H9 (cell line): ENCODE data around the gene CDK14. TPM values are rescaled to one million over a fixed set of nuclear protein-coding genes. Genes with fewer than 3 reads are reported as not detected.

Experiments
- DNase-seq: peaks from one replicate; pipeline ENCODE4 v3.0.0-alpha.2; 2017
- H2AFZ ChIP-seq: one replicate; pipeline ENCODE4 v1.6.1; 2013; ENCODE audit warnings: mild to moderate bottlenecking, low read length, control low read depth, moderate library complexity
- H2AK5ac ChIP-seq: 2 replicates; pipeline ENCODE4 v1.6.1; 2013; ENCODE audit warnings: low read length, control low read depth, mixed read lengths; ENCODE audit not compliant: insufficient read length
- H2BK120ac ChIP-seq: one replicate; pipeline ENCODE4 v1.6.1; 2013; ENCODE audit warnings: low read depth, mild to moderate bottlenecking, low read length, control low read depth, inconsistent platforms; ENCODE audit not compliant: poor library complexity, severe bottlenecking
- H2BK12ac ChIP-seq: 2 replicates; pipeline ENCODE4 v1.6.1; 2013; ENCODE audit warnings: low read length, control low read depth, mixed read lengths, low read depth; ENCODE audit not compliant: insufficient read length
- H2BK15ac ChIP-seq: 2 replicates; pipeline ENCODE4 v1.6.1; 2013; ENCODE audit warnings: low read depth, low read length, control low read depth
- H2BK20ac ChIP-seq: one replicate; pipeline ENCODE4 v1.6.1; 2013; ENCODE audit warnings: low read depth, mild to moderate bottlenecking, low read length, control low read depth, inconsistent platforms; ENCODE audit not compliant: poor library complexity, severe bottlenecking
- H2BK5ac ChIP-seq: 2 replicates; pipeline ENCODE4 v1.6.1; 2013; ENCODE audit warnings: low read length, control low read depth, mixed read lengths; ENCODE audit not compliant: insufficient read length
- H3K14ac ChIP-seq: 2 replicates; pipeline ENCODE4 v1.6.1; 2013; ENCODE audit warnings: low read length, control low read depth; ENCODE audit not compliant: insufficient read depth
- H3K18ac ChIP-seq: 2 replicates; pipeline ENCODE4 v1.6.1; 2013; ENCODE audit warnings: low read depth, mild to moderate bottlenecking, mixed read lengths, low read length, control low read depth; ENCODE audit not compliant: insufficient read length
- H3K23ac ChIP-seq: 2 replicates; pipeline ENCODE4 v1.6.1; 2013; ENCODE audit warnings: low read length, control low read depth, mixed read lengths, low read depth; ENCODE audit not compliant: insufficient read length
- H3K23me2 ChIP-seq: 2 replicates; pipeline ENCODE4 v1.6.1; 2013; ENCODE audit warnings: low read depth, mild to moderate bottlenecking, mixed read lengths, low read length, control low read depth; ENCODE audit not compliant: insufficient read length, poor library complexity, severe bottlenecking
- H3K27ac ChIP-seq: 2 replicates; pipeline ENCODE4 v1.5.1; 2013; ENCODE audit warnings: low read length, control low read depth, mixed read lengths, low read depth; ENCODE audit not compliant: insufficient read length
- H3K27me3 ChIP-seq: 2 replicates; pipeline ENCODE4 v1.6.1; 2013; ENCODE audit warnings: low read length, control low read depth, inconsistent platforms; ENCODE audit not compliant: insufficient read depth
- H3K4ac ChIP-seq: 2 replicates; pipeline ENCODE4 v1.6.1; 2013; ENCODE audit warnings: low read depth, mild to moderate bottlenecking, control low read depth, inconsistent platforms, low read length, moderate library complexity
- H3K4me1 ChIP-seq: 2 replicates; pipeline ENCODE4 v1.6.1; 2013; ENCODE audit warnings: low read length, control low read depth, inconsistent platforms; ENCODE audit not compliant: insufficient read depth
- H3K4me2 ChIP-seq: 2 replicates; pipeline ENCODE4 v1.6.1; 2013; ENCODE audit warnings: low read length, control low read depth, mixed read lengths; ENCODE audit not compliant: insufficient read length, insufficient read depth
- H3K56ac ChIP-seq: 2 replicates; pipeline ENCODE4 v1.6.1; 2013; ENCODE audit warnings: low read depth, mild to moderate bottlenecking, mixed read lengths, low read length, control low read depth; ENCODE audit not compliant: insufficient read length
- H3K79me1 ChIP-seq: 2 replicates; pipeline ENCODE4 v1.6.1; 2013; ENCODE audit warnings: low read depth, mild to moderate bottlenecking, moderate library complexity, low read length, control low read depth, inconsistent platforms; ENCODE audit not compliant: insufficient read depth, poor library complexity, severe bottlenecking
- H3K79me2 ChIP-seq: 2 replicates; pipeline ENCODE4 v1.6.1; 2013; ENCODE audit warnings: low read length, control low read depth, inconsistent platforms; ENCODE audit not compliant: insufficient read depth
- H3K9ac ChIP-seq: 2 replicates; pipeline ENCODE4 v1.6.1; 2013; ENCODE audit warnings: low read length, control low read depth, mixed read lengths; ENCODE audit not compliant: insufficient read length; ENCODE audit errors: extremely low read depth
- H3K9me3 ChIP-seq: one replicate; pipeline ENCODE4 v1.6.1; 2013; ENCODE audit warnings: low read depth, low read length, inconsistent platforms; ENCODE audit not compliant: control insufficient read depth
- H3T11ph ChIP-seq: one replicate; pipeline ENCODE4 v1.6.1; 2013; ENCODE audit warnings: mild to moderate bottlenecking, low read length, control low read depth, inconsistent platforms
- H4K20me1 ChIP-seq: one replicate; pipeline ENCODE4 v1.6.1; 2013; ENCODE audit not compliant: control insufficient read depth, insufficient read length, insufficient read depth
- H4K5ac ChIP-seq: 2 replicates; pipeline ENCODE4 v1.6.1; 2013; ENCODE audit warnings: low read depth, mild to moderate bottlenecking, mixed read lengths, low read length, control low read depth; ENCODE audit not compliant: insufficient read length
- H4K8ac ChIP-seq: replicated peaks from 2 replicates; pipeline ENCODE4 v1.6.1; 2013; ENCODE audit warnings: low read length, control low read depth, mixed read lengths, low read depth; ENCODE audit not compliant: insufficient read length
- H4K91ac ChIP-seq: 2 replicates; pipeline ENCODE4 v1.6.1; 2013; ENCODE audit warnings: low read depth, mild to moderate bottlenecking, moderate library complexity, mixed read lengths, low read length, control low read depth; ENCODE audit not compliant: insufficient read length
- H3K27ac Mint-ChIP-seq, 3 experiments: 2 replicates in 2 of 3; 3 replicates in 1 of 3; pipeline ENCODE4 v1.8.0; 2020 to 2021; ENCODE audit warnings: mixed read lengths in 3 of 3, mild to moderate bottlenecking in 1 of 3, moderate library complexity in 1 of 3
- H3K27me3 Mint-ChIP-seq: 2 replicates; pipeline ENCODE4 v1.8.0; 2021; ENCODE audit warnings: low read depth, mild to moderate bottlenecking, moderate library complexity, mixed read lengths
- H3K36me3 Mint-ChIP-seq, 3 experiments: 2 replicates in 2 of 3; 3 replicates in 1 of 3; pipeline ENCODE4 v1.8.0; 2020 to 2021; ENCODE audit warnings: low read depth in 3 of 3, mixed read lengths in 3 of 3; ENCODE audit not compliant: insufficient read depth in 1 of 3
- H3K4me1 Mint-ChIP-seq, 2 experiments: 2 replicates each; pipeline ENCODE4 v1.8.0; 2020; ENCODE audit warnings: mixed read lengths in 2 of 2
- H3K4me3 Mint-ChIP-seq, 2 experiments: 2 replicates in 1 of 2; 3 replicates in 1 of 2; pipeline ENCODE4 v1.8.0; 2020 to 2021; ENCODE audit warnings: mild to moderate bottlenecking in 2 of 2, mixed read lengths in 2 of 2, moderate library complexity in 1 of 2
- H3K9me3 Mint-ChIP-seq, 2 experiments: 2 replicates in 1 of 2; 3 replicates in 1 of 2; pipeline ENCODE4 v1.8.0; 2020; ENCODE audit warnings: mild to moderate bottlenecking in 2 of 2, mixed read lengths in 2 of 2, moderate library complexity in 1 of 2
- WGBS: extraction: QIAGEN DNeasy Blood & Tissue Kit; methylation state at CpG from one replicate; pipeline ENCODE4 v1.1.7; 2013; ENCODE audit warnings: missing lambda C conversion rate, low lambda C conversion rate, mixed read lengths; ENCODE audit not compliant: insufficient read length; ENCODE audit errors: extremely low coverage; 5-methylcytosine and 5-hydroxymethylcytosine counted together
- total RNA-seq: library from RNA; stranded (reverse); gene quantifications from 2 replicates; pipeline ENCODE4 v1.2.1, GENCODE V29; 2021
- TF ChIP-seq, protein P1 (sequence below): fragments of 200-600 bp; sonication (generic); conservative IDR thresholded peaks from 3 replicates; pipeline ENCODE4 v1.8.0; 2021; ENCODE audit warnings: antibody characterized with exemption, mild to moderate bottlenecking

CDK14 gene
- total RNA-seq, 1 experiment from 2014 or later = 23.9 TPM

DNA sequence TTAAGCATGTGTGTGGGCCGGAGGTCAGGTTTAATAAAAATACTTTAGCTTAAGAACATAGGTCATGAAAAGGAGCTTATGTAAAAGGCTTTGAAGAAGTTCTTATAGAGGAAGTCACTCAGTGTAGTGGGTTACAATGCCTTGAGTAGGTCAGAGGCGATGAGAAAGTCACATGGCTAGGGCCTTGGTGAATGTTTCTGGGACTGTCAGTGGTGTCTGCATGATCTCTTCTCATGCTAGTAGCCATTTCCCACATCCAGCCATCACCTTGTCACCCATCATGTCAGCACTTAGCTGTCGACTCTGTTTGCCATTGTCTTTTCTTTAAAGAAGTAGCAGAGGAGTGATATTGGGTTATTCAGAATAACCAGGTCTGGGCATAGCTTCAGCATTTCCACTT lies 236.6 kb downstream of the CDK14 start:
- no peak overlapping the region for H4K91ac ChIP-seq
- WGBS = no CpG with 5 or more reads among the region's 3 CpGs
- no peak overlapping the region for H2BK12ac ChIP-seq
- H3K27ac ChIP-seq = no peak overlapping the region
- H3K79me1 ChIP-seq = no peaks in the 10 kb centered on the region
- peaks cover 27 to 30% of the 10 kb centered on the region in 2 experiments for H3K9me3 Mint-ChIP-seq
- H3K27ac Mint-ChIP-seq = no peak overlapping the region
- no peak overlapping the region for H2BK5ac ChIP-seq
- peaks cover 13 to 26% of the 10 kb centered on the region in 2 experiments for H3K4me1 Mint-ChIP-seq
- H2BK20ac ChIP-seq = no peak overlapping the region
- H3K36me3 Mint-ChIP-seq = peaks cover 28 to 33% (median 28%) of the 10 kb centered on the region in 3 experiments
- H3K4me2 ChIP-seq = no peak overlapping the region
- no peak overlapping the region for H3K4ac ChIP-seq
- peaks cover 4% of the 10 kb centered on the region for H3K9me3 ChIP-seq
- H4K5ac ChIP-seq = no peak overlapping the region
- H3K23me2 ChIP-seq = no peaks in the 10 kb centered on the region
- no peak overlapping the region for H2BK15ac ChIP-seq
- H3K56ac ChIP-seq = no peak overlapping the region
- no peak for DNase-seq
- H3K18ac ChIP-seq = no peak overlapping the region
- no peak overlapping the region for H2BK120ac ChIP-seq
- no peaks in the 10 kb centered on the region for H3K4me1 ChIP-seq
- no peaks in the 10 kb centered on the region for H3K27me3 ChIP-seq
- no peak overlapping the region for H3K14ac ChIP-seq
- no peaks in the 10 kb centered on the region for H4K20me1 ChIP-seq
- no peak overlapping the region for H3K4me3 Mint-ChIP-seq
- H3T11ph ChIP-seq = no peak overlapping the region
- H2AK5ac ChIP-seq = no peak overlapping the region
- no peak overlapping the region for H3K9ac ChIP-seq
- no peak overlapping the region for H2AFZ ChIP-seq
- H3K79me2 ChIP-seq = no peaks in the 10 kb centered on the region
- no peak overlapping the region for H4K8ac ChIP-seq
- H3K23ac ChIP-seq = no peak overlapping the region
- no peaks in the 10 kb centered on the region for H3K27me3 Mint-ChIP-seq
- TF ChIP-seq, protein P1, sequence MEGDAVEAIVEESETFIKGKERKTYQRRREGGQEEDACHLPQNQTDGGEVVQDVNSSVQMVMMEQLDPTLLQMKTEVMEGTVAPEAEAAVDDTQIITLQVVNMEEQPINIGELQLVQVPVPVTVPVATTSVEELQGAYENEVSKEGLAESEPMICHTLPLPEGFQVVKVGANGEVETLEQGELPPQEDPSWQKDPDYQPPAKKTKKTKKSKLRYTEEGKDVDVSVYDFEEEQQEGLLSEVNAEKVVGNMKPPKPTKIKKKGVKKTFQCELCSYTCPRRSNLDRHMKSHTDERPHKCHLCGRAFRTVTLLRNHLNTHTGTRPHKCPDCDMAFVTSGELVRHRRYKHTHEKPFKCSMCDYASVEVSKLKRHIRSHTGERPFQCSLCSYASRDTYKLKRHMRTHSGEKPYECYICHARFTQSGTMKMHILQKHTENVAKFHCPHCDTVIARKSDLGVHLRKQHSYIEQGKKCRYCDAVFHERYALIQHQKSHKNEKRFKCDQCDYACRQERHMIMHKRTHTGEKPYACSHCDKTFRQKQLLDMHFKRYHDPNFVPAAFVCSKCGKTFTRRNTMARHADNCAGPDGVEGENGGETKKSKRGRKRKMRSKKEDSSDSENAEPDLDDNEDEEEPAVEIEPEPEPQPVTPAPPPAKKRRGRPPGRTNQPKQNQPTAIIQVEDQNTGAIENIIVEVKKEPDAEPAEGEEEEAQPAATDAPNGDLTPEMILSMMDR = no peak
